HUDEP-2 (cell line): ENCODE data around the gene EEA1.

Experiments used
- DNase-seq, 76 experiments: peaks; one replicate each; lab custom pipeline; 2025; ENCODE audit not compliant: unreplicated experiment in 76 of 76; lab: John Stamatoyannopoulos, UW

The EEA1 gene

GRCh38 chr12:92726850-92727249 lies 202.2 kb downstream of the EEA1 start:
- DNase-seq: no peak

- DNase-seq: no peak
Measured at GRCh38 chr12:92722897-92723296, 206.2 kb downstream of the EEA1 start.

GRCh38 chr12:92721656-92722055 lies 207.4 kb downstream of the EEA1 start:
- no peak for DNase-seq

GRCh38 chr12:92721130-92721529 lies 208.0 kb downstream of the EEA1 start:
- no peak for DNase-seq
